HG03342 (cell line): Measurements from ENCODE around the gene ATP2B2.

ENCODE experiments used
- ATAC-seq: cut with Tn5 transposase; IDR thresholded peaks from one replicate; pipeline ENCODE4 v1.9.1; 2021; ENCODE audit warnings: mild to moderate bottlenecking, moderate library complexity; ENCODE audit not compliant: unreplicated experiment

Gene ATP2B2

GRCh38 chr3:10530241-10530640 lies 24.9 kb upstream of the ATP2B2 start:
- ATAC-seq, result no peak

GRCh38 chr3:10529809-10530208 lies 24.4 kb upstream of the ATP2B2 start:
- ATAC-seq, result no peak

- no peak for ATAC-seq
Observed at GRCh38 chr3:10528046-10528445, 22.7 kb upstream of the ATP2B2 start.

GRCh38 chr3:10527295-10528001 lies 22.1 kb upstream of the ATP2B2 start:
- ATAC-seq, result no peak

- ATAC-seq, result no peak
Observed at GRCh38 chr3:10526366-10526765, 21.0 kb upstream of the ATP2B2 start.

GRCh38 chr3:10524799-10525301 lies 19.5 kb upstream of the ATP2B2 start:
- ATAC-seq, result no peak

GRCh38 chr3:10524270-10524669 lies 18.9 kb upstream of the ATP2B2 start:
- ATAC-seq, result no peak

- no peak for ATAC-seq
Observed at GRCh38 chr3:10523561-10523960, 18.2 kb upstream of the ATP2B2 start.

GRCh38 chr3:10522646-10523303 lies 17.4 kb upstream of the ATP2B2 start:
- no peak for ATAC-seq

GRCh38 chr3:10521772-10522441 lies 16.5 kb upstream of the ATP2B2 start:
- ATAC-seq, result no peak

- ATAC-seq, result no peak
Observed at GRCh38 chr3:10520072-10520471, 14.7 kb upstream of the ATP2B2 start.

- ATAC-seq, result no peak
Observed at GRCh38 chr3:10519236-10519635, 13.8 kb upstream of the ATP2B2 start.

- no peak for ATAC-seq
Observed at GRCh38 chr3:10518506-10519150, 13.2 kb upstream of the ATP2B2 start.

GRCh38 chr3:10517627-10518026 lies 12.2 kb upstream of the ATP2B2 start:
- no peak for ATAC-seq

- no peak for ATAC-seq
Observed at GRCh38 chr3:10516544-10517452, 11.4 kb upstream of the ATP2B2 start.

GRCh38 chr3:10515884-10516495 lies 10.6 kb upstream of the ATP2B2 start:
- no peak for ATAC-seq

GRCh38 chr3:10515396-10515795 lies 10.0 kb upstream of the ATP2B2 start:
- ATAC-seq, result no peak

GRCh38 chr3:10514407-10515069 lies 9.2 kb upstream of the ATP2B2 start:
- no peak for ATAC-seq

- ATAC-seq, result no peak
Observed at GRCh38 chr3:10513306-10513705, 7.9 kb upstream of the ATP2B2 start.
